GM23248 (cell line): ENCODE results near the gene DHRS7C.

Experiments
- EZH2 ChIP-seq: fragments of 200-600 bp; sonication (generic); IDR thresholded peaks from 2 replicates; pipeline ENCODE4 v1.6.1; 2018; ENCODE audit warnings: antibody characterized with exemption, mild to moderate bottlenecking; ENCODE audit not compliant: insufficient read depth, poor library complexity, severe bottlenecking
- EZH2phosphoT487 ChIP-seq: fragments of 200-600 bp; sonication (generic); IDR thresholded peaks from 2 replicates; pipeline ENCODE4 v1.6.1; 2018; ENCODE audit warnings: antibody characterized with exemption, moderate library complexity, mild to moderate bottlenecking, low read depth; ENCODE audit not compliant: insufficient read depth

DNA sequence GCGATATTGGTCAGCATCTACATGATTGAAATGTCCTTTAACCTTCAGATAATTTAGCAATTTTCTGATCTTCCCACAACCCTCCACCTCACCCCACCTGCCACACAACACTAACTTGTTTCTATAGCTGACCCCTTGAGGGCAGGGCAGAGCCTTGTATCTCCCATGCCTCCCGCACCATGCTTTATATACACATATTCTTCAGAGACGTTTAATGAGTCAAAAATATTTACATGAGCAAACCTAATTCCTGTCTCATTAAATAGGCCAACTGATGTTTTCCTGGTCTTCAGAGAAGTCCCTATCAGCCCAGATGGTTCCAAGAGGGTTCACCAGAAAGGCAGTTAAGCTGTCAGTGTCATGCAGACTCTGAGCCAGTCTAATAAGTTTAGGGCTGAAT lies 6.6 kb upstream of the DHRS7C start:
- TF ChIP-seq EZH2 (no peak), EZH2phosphoT487 (no peak)
